Vein endothelial cell (primary cell): ENCODE results near the gene CDY2A. TPM values are rescaled to one million over a fixed set of nuclear protein-coding genes. Genes with fewer than 3 reads are reported as not detected.

ENCODE experiments used
- total RNA-seq: library from RNA; depleted of rRNA; stranded (reverse); fragments of >200 nt; gene quantifications from 2 replicates; pipeline ENCODE4 v1.2.3, GENCODE V29; 2012

Gene CDY2A
- total RNA-seq, result not detected in 2 replicates

GRCh38 chrY:18025487-18025886 is at the start of gene CDY2A:
Gene CDY2A, plus strand, starts transcription at chrY:18025787. Its CDS starts 328 bp downstream, at chrY:18026115.

Other genes with a start within 250 kb of the CDY2A start
- gene CDY2B, start 145.6 kb upstream of the CDY2A start, total RNA-seq, result not detected in 2 replicates